ENCODE results near the gene DHDH.

Gene DHDH

DNA sequence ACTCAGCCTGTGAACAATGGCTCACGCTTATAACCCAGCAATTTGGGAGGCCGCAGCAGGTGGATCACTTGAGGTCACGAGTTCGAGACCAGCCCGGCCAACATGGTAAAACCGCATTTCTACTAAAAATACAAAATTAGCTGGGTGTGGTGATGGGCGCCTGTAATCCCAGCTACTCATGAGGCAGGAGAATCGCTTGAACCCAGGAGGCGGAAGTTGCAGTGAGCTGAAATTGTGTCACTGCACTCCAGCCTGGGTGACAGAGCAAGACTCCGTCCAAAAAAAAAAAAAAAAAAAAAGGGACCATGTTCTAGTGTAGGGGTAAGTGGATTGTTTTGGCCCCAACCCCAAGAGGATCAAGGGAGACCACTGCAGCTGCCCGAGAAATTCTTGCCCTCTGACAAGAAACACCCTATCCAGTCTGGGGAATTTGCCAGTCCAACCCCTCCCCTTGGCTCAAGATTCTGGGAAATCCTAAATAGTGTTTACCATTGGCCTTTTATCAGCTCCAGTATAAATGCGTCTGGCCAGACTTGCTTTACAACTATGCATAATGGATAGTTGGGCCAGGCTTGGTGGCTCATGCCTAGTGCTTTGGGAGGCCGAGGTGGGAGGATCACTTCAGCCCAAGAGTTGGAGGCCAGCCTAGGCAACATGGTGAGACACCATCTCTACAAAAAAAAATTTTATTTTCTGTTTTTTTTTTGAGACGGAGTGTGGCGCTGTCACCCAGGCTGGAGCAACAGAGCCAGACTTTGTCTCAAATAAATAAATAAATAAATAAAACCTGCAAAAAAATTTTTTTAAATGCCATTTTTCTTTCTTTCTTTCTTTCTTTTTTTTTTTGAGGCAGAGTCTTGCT, 5.1 kb upstream of the DHDH start:
- TF ChIP-seq, protein P1, sequence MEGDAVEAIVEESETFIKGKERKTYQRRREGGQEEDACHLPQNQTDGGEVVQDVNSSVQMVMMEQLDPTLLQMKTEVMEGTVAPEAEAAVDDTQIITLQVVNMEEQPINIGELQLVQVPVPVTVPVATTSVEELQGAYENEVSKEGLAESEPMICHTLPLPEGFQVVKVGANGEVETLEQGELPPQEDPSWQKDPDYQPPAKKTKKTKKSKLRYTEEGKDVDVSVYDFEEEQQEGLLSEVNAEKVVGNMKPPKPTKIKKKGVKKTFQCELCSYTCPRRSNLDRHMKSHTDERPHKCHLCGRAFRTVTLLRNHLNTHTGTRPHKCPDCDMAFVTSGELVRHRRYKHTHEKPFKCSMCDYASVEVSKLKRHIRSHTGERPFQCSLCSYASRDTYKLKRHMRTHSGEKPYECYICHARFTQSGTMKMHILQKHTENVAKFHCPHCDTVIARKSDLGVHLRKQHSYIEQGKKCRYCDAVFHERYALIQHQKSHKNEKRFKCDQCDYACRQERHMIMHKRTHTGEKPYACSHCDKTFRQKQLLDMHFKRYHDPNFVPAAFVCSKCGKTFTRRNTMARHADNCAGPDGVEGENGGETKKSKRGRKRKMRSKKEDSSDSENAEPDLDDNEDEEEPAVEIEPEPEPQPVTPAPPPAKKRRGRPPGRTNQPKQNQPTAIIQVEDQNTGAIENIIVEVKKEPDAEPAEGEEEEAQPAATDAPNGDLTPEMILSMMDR (IDR thresholded peaks at IDR 0.05), result no peak
- peaks cover 24% of the 10 kb centered on the region for H3K27me3 Mint-ChIP-seq (ENCODE audit: low read depth, poor library complexity)
- H3K27ac Mint-ChIP-seq, result no peak overlapping the region
- H3K4me1 Mint-ChIP-seq, result peaks cover 6% of the 10 kb centered on the region
- H3K36me3 Mint-ChIP-seq (ENCODE audit: low read depth), result no peaks in the 10 kb centered on the region
- no peaks in the 10 kb centered on the region for H3K9me3 Mint-ChIP-seq
- no peak overlapping the region for H3K4me3 Mint-ChIP-seq
- no peak for DNase-seq

DNA sequence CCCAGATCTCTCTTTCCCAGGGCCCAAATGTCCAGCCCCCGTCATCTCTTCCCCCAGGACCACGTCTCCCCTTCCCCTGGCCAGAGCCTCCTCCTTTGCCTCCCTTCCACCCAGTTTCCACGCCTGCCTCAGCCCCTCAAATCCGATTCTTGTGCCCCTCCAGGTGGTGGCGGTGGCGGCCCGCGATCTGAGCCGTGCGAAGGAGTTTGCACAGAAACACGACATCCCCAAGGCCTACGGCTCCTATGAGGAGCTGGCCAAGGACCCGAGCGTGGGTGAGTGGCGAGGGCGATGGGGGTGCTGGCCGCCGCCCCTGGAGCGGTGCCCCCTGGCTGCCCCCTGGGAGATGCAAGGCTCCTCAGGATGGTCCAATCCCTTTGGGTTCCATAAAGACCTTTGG, 1.3 kb downstream of the DHDH start:
- Mint-ChIP-seq H3K27ac (no peak overlapping the region), H3K4me1 (peaks cover 22% of the 10 kb centered on the region), H3K27me3 (ENCODE audit: low read depth, poor library complexity) (peaks cover 47% of the 10 kb centered on the region), H3K9me3 (peaks cover 7% of the 10 kb centered on the region), H3K36me3 (ENCODE audit: low read depth) (peaks cover 8% of the 10 kb centered on the region), H3K4me3 (peak overlapping the region; percentile 68)
- TF ChIP-seq, protein P1 (IDR thresholded peaks at IDR 0.05), result no peak
- DNase-seq, result no peak

DNA sequence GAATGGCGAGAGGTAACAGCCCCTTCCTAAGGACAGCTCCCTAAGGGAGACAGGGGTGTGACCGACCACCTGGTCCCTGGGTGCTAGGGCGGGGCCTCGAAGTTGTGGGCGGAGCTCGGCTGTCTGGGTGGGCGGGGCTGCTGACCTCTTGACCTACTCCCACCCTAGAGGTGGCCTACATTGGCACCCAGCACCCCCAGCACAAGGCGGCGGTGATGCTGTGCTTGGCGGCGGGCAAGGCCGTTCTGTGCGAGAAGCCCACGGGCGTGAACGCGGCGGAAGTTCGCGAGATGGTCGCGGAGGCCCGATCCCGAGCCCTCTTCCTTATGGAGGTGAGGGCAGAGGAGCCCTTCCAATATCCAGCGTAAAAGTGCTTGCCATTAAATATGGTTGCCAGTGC, 2.4 kb downstream of the DHDH start:
- Mint-ChIP-seq H3K36me3 (ENCODE audit: low read depth) (peaks cover 8% of the 10 kb centered on the region), H3K27ac (no peak overlapping the region), H3K27me3 (ENCODE audit: low read depth, poor library complexity) (peaks cover 47% of the 10 kb centered on the region), H3K4me1 (peaks cover 22% of the 10 kb centered on the region), H3K4me3 (no peak overlapping the region), H3K9me3 (peaks cover 11% of the 10 kb centered on the region)
- TF ChIP-seq, protein P1 (IDR thresholded peaks at IDR 0.05), result no peak
- DNase-seq, result no peak

DNA sequence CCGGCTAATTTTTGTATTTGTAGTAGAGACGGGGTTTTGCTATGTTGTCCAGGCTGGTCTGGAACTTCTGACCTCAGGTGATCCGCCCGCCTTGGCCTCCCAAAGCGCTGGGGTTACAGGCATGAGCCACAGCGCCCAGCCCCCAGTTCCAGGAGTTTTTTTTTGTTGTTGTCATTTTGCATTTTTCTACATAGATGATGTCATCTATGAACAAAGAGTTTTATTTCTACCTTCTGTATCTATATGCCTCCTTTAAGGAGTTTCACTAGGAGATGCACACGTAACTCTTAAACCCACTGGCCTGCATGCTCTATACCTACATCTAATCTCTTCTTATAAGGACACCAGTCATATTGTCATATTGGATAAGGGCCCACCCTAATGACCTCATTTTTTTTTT, 4.8 kb downstream of the DHDH start:
- H3K27me3 Mint-ChIP-seq (ENCODE audit: low read depth, poor library complexity), result peaks cover 24% of the 10 kb centered on the region
- peaks cover 17% of the 10 kb centered on the region for H3K4me1 Mint-ChIP-seq
- peaks cover 17% of the 10 kb centered on the region for H3K9me3 Mint-ChIP-seq
- H3K4me3 Mint-ChIP-seq, result no peak overlapping the region
- TF ChIP-seq, protein P1 (IDR thresholded peaks at IDR 0.05), result no peak
- peaks cover 14% of the 10 kb centered on the region for H3K36me3 Mint-ChIP-seq (ENCODE audit: low read depth)
- DNase-seq, result no peak
- H3K27ac Mint-ChIP-seq, result no peak overlapping the region

DNA sequence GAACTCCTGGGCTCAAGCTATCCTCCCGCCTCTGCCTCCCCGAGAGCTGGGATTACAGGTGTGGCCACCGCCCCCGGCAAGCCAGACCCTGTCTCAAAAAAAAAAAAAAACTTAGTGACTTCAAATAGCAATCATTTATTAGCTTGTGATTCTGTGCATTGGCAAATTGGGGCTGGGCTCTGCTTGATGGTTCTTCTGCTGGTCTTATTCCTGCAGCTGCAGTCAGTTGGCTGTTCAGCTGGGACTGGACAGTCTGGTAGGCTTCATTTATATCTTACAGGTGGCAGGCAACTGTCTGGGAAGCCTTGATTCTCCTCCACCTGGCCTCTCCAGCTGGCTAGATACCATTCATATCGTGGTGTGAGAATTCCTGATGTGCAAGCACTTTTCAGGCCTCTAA, 7.4 kb downstream of the DHDH start:
- Mint-ChIP-seq H3K27me3 (ENCODE audit: low read depth, poor library complexity) (peaks cover 10% of the 10 kb centered on the region), H3K4me3 (no peak overlapping the region), H3K9me3 (peaks cover 17% of the 10 kb centered on the region), H3K4me1 (peaks cover 5% of the 10 kb centered on the region), H3K27ac (no peak overlapping the region), H3K36me3 (ENCODE audit: low read depth) (peaks cover 14% of the 10 kb centered on the region)
- no peak for DNase-seq
- TF ChIP-seq, protein P1 (IDR thresholded peaks at IDR 0.05), result no peak

DNA sequence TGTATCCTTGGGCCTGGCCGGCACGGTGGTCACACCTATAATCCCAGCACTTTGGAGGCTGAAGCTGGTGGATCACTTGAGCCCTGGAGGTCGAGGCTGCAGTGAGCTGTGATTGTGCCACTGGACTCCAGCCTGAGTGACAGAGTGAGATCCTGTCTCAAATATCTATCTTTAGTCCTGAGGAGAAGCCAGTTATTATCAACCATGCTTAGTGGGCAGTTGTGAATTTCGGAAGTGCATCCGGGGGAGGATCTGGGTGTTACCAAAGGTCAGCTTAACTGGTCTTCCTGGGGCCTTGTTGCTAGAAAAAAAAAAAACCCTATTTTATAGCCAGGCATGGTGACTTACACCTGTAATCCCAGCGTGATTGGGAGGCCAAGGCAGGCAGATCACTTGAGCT, 9.6 kb downstream of the DHDH start:
- peaks cover 14% of the 10 kb centered on the region for H3K9me3 Mint-ChIP-seq
- peaks cover 9% of the 10 kb centered on the region for H3K27me3 Mint-ChIP-seq (ENCODE audit: low read depth, poor library complexity)
- no peak overlapping the region for H3K27ac Mint-ChIP-seq
- peaks cover 5% of the 10 kb centered on the region for H3K4me1 Mint-ChIP-seq
- peaks cover 14% of the 10 kb centered on the region for H3K36me3 Mint-ChIP-seq (ENCODE audit: low read depth)
- TF ChIP-seq, protein P1 (IDR thresholded peaks at IDR 0.05), result no peak
- H3K4me3 Mint-ChIP-seq, result no peak overlapping the region
- DNase-seq, result no peak
